HG02678 (cell line): ENCODE measurements around the gene SLC46A1.

Experiments used
- ATAC-seq: cut with Tn5 transposase; IDR thresholded peaks from one replicate; pipeline ENCODE4 v1.9.1; 2021; ENCODE audit warnings: mild to moderate bottlenecking, moderate library complexity; ENCODE audit not compliant: unreplicated experiment

The SLC46A1 gene

GRCh38 chr17:28363776-28364650 is 42.0 kb downstream of the SLC46A1 start:
- no peak for ATAC-seq

- ATAC-seq: no peak
These were observed 42.8 kb downstream of the SLC46A1 start for GRCh38 chr17:28363186-28363585.

DNA sequence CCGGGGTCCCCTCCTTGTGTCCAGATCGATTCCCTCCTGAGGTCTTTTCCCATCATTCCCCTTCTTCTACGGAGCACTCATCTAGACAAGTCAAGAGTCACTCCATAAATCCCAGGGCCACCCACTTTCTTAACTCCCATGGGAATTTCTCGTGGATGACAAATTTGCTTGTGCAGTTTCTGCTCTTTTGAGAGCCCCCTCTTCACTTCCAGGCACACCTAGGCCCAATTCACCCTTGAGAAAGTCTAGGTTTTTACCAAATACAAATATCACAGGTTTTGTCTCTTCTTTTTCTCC is 48.2 kb downstream of the SLC46A1 start:
- no peak for ATAC-seq

DNA sequence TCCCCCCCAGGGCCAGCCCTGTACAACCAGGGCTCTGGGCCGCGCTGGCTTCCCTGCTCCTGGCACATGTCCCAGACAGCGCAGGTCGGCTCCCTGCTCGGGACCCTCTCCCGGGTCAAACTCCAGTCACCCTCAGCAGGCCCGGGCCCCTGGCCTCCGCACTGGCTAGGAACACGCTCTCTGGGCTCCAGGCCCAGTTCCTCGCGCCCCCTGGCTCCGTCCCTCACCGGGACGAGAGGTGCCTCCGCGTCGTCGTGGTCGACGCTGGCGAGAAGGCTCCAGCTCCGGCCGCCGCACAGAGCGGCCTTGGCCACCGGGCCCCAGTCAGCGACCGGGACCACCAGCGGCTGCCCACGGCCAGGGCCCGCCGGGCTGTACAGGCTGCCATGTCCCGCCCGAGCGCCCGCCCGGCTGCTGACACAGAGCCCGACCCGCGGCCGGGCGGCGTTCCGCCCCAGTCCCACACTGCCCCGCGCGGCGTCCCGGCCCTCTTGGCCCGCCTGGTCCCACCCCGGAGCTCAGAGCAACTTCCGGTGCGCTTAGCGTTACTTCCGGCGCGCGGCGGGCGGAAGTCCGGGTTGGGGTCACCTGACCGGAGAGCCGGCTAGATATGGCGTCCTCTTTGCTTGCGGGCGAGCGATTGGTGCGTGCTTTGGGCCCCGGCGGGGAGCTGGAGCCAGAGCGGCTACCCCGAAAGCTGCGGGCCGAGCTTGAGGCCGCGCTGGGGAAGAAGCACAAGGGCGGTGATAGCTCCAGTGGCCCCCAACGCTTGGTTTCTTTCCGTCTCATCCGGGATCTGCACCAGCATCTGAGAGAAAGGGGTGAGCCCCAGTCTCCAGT is 48.7 kb downstream of the SLC46A1 start, which contains the start of gene POLDIP2:
TSS of gene POLDIP2 (minus strand) at position 467 of the 840 bp plus-strand sequence. CDS start at position 388, 79 bp downstream.
- peak; percentile 96 for ATAC-seq

- ATAC-seq: no peak
These were observed 55.7 kb downstream of the SLC46A1 start for GRCh38 chr17:28350271-28350670.

GRCh38 chr17:28348979-28349378 is 57.0 kb downstream of the SLC46A1 start:
- no peak for ATAC-seq

GRCh38 chr17:28347261-28347891 is 58.6 kb downstream of the SLC46A1 start:
- no peak for ATAC-seq

- no peak for ATAC-seq
These were observed 59.2 kb downstream of the SLC46A1 start for GRCh38 chr17:28346746-28347246.

DNA sequence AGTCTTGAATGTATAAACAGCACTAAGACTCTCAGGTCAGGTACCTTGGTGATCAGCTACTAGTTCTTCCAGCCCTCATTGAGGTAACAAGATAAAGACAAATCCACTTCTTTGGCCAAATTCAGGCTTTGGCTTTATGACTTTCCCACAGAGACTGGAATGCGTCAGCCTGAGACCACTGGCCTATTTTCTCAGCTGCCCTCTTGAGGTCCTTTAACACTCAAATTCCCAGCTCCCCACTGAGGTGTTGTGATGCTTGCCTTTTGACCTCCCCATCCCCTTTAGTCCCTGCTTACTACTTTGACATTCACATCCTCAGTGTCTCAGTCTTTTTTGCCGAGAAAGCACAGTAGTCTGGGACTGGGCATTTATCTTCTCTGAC is 59.8 kb downstream of the SLC46A1 start:
- no peak for ATAC-seq

DNA sequence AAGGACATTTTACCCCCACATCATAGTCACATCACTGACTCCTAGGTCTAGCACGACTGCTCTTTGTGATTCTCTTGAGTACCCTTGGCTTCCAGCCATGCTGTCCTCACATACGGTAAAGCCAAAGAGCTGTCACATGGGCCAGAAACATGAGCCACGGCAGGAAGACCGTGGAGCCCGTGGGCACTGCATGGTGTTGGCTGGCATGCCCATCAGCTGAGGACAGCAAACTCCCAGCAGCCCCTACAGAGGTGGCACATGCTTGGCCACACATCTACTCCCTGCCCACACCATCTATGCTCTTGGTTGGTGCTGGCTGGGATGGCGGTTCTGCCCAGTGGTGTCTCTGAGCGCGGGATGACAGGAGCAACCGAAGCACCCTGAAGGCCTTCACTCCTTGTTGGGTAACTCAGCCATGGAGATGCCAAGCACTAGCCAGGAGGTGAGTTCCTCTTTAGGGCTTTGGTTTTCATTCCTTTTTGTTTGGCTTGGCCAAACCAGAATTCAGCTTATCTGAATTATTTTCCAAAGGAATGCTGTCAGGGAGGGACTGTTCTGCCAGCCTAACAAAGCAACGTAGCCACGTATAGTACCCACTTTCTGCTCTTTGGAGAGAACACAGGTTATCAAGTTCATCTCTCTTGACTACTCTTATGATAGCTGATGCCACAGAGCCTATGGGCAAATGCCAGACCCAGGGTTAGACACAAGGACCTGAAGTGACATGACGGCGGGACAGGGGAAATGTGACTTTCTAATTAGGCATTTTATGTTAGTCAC is 60.4 kb downstream of the SLC46A1 start:
- no peak for ATAC-seq
